Measurements from ENCODE around the gene FOXN3. TPM values are rescaled to one million over a fixed set of nuclear protein-coding genes. Genes with fewer than 3 reads are reported as not detected.

FOXN3 gene
- polyA plus RNA-seq, 1 experiment = 46.5 TPM

DNA sequence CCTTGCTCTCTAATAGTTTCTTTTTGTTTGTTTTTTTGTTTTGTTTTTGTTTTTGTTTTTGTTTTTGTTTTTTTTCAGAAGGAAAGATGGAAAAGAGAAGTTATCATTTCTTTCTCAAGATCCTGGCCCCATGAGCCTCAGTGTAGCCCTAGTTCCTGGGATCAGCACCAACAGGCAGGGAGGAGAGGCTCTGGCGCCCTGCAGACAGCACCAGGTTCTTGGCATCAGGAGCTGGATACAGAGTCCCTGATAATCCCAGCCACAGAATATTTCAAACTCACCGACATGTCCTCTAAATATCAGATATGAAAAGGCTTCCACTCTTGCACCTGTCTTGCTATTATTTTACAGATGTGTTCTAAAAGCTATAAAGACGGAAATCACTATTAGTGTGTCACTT lies 52.7 kb downstream of the FOXN3 start:
- DNase-seq (ENCODE audit: low read depth, low spot score) = no peak
- POLR2A ChIA-PET = interaction anchor here (0.5 kb wide), 1 partner anchor 47 kb away, joined by 3 read pairs; no protein-coding TSS in a partner anchor
- CTCF ChIA-PET = no interaction called here
- H3K9me3 ChIP-seq (ENCODE audit: control insufficient read depth, insufficient read depth, low read length) = no peaks in the 10 kb centered on the region
- H3K4me3 ChIP-seq (ENCODE audit: low read depth, low read length) = no peak overlapping the region
- TF ChIP-seq, protein P1, sequence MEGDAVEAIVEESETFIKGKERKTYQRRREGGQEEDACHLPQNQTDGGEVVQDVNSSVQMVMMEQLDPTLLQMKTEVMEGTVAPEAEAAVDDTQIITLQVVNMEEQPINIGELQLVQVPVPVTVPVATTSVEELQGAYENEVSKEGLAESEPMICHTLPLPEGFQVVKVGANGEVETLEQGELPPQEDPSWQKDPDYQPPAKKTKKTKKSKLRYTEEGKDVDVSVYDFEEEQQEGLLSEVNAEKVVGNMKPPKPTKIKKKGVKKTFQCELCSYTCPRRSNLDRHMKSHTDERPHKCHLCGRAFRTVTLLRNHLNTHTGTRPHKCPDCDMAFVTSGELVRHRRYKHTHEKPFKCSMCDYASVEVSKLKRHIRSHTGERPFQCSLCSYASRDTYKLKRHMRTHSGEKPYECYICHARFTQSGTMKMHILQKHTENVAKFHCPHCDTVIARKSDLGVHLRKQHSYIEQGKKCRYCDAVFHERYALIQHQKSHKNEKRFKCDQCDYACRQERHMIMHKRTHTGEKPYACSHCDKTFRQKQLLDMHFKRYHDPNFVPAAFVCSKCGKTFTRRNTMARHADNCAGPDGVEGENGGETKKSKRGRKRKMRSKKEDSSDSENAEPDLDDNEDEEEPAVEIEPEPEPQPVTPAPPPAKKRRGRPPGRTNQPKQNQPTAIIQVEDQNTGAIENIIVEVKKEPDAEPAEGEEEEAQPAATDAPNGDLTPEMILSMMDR (IDR thresholded peaks at IDR 0.05; ENCODE audit: low read depth, low read length) = no peak
- no peak overlapping the region for H3K27ac ChIP-seq (ENCODE audit: low read depth, low read length)
- H3K27me3 ChIP-seq (ENCODE audit: control insufficient read depth, insufficient read depth, low read length) = no peaks in the 10 kb centered on the region

DNA sequence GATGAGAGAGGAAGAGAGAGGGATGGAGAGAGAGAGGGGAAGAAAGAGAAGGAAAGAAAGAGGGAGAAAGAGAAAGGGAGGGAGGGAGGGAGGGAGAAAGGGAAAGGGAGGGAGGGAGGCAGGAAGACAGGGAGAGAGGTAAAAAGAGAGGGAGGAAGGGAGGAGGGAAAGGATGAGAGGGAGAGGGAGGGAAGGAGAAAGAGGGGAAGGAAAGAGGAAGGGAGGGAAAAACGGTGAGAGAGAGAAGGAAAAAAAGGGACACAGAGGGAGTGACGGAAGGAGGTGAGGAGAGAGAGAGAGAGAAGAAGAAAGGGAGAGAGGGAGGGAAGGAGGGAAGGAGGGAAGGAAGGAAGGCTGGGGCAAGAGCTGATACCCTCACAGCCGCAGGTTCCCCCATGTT lies 56.8 kb downstream of the FOXN3 start:
- H3K27ac ChIP-seq (ENCODE audit: low read depth, low read length) = no peak overlapping the region
- no peaks in the 10 kb centered on the region for H3K27me3 ChIP-seq (ENCODE audit: control insufficient read depth, insufficient read depth, low read length)
- CTCF ChIA-PET = no interaction called here
- POLR2A ChIA-PET = no interaction called here
- H3K9me3 ChIP-seq (ENCODE audit: control insufficient read depth, insufficient read depth, low read length) = no peaks in the 10 kb centered on the region
- DNase-seq (ENCODE audit: low read depth, low spot score) = no peak
- H3K4me3 ChIP-seq (ENCODE audit: low read depth, low read length) = no peak overlapping the region
- TF ChIP-seq, protein P1 (IDR thresholded peaks at IDR 0.05; ENCODE audit: low read depth, low read length) = no peak

DNA sequence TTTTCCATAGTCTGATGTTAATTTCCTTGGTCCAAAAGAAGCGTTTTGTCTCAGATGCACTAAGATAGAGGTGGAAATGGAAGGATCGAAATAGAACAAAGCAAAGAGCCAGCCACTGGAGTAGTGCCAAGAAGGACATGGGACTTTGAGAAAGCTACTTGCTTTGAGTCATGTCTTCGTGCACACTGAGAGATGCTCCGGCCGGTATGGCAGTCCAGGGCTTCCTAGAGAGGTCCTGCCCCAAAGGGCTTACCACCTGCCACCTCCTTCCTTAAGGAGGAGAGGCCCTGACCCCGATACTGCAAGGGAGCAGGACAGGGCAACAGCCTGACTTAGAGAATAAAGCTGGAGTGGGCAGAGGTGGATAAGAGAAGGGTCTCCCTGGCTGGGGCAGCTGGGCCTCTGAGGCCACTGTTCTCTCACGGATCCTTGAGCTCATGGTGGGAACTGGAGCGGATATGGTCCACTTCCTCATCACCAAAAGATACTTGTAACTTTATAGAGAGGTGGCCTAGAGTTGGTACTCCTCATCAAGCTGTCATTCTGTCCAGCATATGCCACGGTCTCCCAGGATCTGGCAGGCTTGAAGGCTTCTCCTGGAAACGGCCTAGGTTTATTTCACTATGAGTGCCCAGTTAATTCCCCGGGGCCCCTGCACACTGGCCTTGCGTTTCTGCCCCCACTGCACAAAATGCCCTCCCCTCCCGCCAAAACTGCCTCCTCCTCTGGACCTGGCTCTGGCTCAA lies 57.4 kb downstream of the FOXN3 start:
- ChIA-PET POLR2A (no interaction called here), CTCF (no interaction called here)
- Histone ChIP-seq H3K27ac (ENCODE audit: low read depth, low read length) (no peak overlapping the region), H3K9me3 (ENCODE audit: control insufficient read depth, insufficient read depth, low read length) (no peaks in the 10 kb centered on the region), H3K27me3 (ENCODE audit: control insufficient read depth, insufficient read depth, low read length) (no peaks in the 10 kb centered on the region), H3K4me3 (ENCODE audit: low read depth, low read length) (no peak overlapping the region)
- no peak for DNase-seq (ENCODE audit: low read depth, low spot score)
- TF ChIP-seq, protein P1 (IDR thresholded peaks at IDR 0.05; ENCODE audit: low read depth, low read length) = no peak

DNA sequence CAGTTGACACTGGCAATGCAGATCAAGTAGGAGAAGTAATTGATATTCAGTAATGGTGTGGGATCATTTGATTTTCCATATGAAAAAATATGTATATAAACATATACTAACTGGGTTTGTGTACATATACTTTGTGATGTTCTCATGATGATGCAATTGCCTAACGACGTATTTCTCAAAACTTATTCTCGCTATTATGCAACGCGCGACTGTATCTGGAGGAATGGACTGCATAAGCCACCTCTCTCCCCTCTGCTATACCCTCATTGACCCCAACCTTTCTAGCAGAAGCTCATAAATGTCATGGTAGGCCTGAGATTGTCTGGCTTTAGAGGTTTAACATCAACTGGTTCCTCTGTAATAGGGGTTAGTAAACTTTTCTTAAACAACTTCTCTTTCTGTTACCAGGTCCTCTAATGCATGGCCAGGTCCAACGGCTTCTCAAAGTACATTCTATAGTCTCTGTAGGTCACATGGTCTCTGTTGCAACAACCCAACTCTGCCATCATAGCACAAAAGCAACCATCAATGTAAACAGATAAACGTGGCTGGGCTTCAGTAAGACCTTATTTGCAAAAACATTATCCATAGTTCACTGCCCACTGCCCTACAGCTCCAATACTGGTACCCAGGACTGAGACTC lies 59.3 kb downstream of the FOXN3 start:
- no peak for DNase-seq (ENCODE audit: low read depth, low spot score)
- no peaks in the 10 kb centered on the region for H3K9me3 ChIP-seq (ENCODE audit: control insufficient read depth, insufficient read depth, low read length)
- CTCF ChIA-PET = interaction anchor here (0.6 kb wide), 1 partner anchor 19 kb away, joined by 4 read pairs; no protein-coding TSS in a partner anchor

More for the DNA sequence above, 59.3 kb downstream of the FOXN3 start:
- Histone ChIP-seq H3K27me3 (ENCODE audit: control insufficient read depth, insufficient read depth, low read length) (no peaks in the 10 kb centered on the region), H3K27ac (ENCODE audit: low read depth, low read length) (no peak overlapping the region), H3K4me3 (ENCODE audit: low read depth, low read length) (no peak overlapping the region)
- POLR2A ChIA-PET = no interaction called here
- TF ChIP-seq, protein P1 (IDR thresholded peaks at IDR 0.05; ENCODE audit: low read depth, low read length) = no peak
